Fibroblast of skin of scalp (primary cell): Measurements from ENCODE around the gene CRISPLD2.
"Not testable (repeated sequence)": the region's sequence is repeated elsewhere in the genome, so short reads cannot be mapped to it uniquely, and the experiment has no call there.

Experiments used
- DNase-seq: peaks from one replicate; pipeline ENCODE4 v3.0.0-alpha.2; 2013

Gene CRISPLD2

DNA sequence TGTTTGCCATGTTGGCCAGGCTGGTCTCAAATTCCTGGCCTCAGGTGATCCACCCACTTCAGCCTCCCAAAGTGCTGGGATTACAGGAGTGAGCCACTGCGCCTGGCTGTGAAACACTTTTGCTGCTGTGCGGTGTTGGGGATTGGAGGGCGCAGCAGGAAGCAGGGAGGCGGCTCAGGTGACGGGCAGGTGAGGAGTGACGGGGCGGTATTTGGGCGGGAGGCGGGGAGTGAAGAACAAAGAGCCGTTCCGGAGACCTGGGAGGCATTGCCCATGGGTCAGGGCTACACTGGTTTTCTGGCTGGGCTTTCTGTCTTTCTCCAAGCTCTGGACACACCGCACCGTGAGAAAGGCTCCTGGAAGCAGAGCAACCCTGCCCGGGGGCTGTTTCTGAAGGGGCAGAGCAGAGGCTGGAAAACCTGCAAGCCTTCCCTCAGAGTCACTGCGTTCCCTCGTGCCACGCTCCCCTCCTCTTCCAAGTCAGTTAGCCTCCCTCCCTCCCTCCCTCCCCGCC, 22.1 kb downstream of the CRISPLD2 start:
- DNase-seq: no peak

DNA sequence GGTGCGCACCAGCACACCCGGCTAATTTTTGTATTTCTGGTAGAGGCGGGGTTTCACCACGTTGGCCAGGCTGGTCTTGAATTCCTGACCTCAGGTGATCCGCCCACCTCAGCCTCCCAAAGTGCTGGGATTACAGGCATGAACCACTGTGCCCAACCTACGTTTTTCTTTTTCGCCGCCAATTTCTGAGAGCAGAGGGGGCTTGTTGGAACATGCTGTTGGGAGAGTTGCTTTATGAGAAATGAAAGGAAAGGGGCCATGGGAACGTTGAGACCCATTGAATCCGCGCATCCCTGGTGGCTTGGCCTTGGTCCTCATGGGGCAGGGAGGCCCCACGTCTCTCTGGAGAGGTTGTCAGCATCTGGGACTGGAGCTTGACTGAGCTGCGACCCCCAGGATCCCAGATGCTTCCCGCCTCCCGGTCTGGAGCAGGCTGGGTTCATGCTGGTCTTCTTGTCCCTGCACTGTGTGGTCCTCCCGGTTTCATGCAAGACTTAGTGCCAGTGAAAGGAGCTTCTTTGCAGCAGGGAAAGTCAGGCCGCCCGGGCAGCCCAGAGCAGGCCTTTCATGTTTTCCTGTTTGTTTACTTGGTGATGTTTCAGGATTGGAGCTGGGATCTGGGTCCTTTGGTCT, 22.8 kb downstream of the CRISPLD2 start:
- no peak for DNase-seq

DNA sequence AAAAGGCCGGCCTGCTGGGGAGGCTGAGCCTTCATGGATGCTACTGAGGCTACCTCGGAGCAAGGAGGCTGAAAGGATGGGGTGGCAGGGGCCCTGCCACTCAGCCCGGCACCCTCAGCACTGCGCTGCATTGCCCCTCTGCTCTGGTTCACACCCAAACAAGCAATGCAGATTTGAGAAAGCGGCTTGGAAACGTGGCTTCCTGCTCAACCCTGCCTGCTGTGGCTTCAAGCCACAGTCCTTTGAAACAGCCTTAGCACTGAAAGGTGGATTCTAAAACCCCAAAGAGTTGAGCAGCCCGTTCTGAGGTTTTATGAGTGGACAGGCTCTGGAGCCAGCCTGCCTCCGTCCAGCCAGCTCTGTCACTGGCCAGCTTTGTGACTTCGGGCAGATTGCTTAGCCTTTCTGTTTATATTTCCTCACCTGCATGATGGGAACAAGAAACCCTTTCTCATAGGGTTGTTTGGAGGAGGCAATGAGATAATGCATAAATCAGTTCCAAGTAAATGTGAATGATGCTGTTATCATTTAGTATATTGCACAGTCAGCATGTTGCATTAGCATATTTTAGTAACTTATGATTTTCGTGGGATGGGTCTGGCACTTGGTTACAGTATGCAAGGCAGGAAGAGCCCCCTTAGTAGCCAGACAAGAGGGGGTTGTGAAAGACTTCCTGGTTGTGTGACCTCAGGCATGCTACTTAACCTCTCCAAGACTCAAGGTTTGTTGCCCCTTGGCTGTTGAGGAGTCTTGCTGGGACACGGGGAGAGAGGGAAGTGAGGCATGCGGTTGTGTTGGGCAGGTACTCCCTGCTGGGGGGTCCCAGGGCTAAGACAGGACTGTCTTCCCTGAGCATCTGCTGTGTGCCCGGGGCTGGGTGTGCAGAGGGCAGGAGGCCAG, 23.6 kb downstream of the CRISPLD2 start:
- DNase-seq: no peak

GRCh38 chr16:84844049-84844350, 24.2 kb downstream of the CRISPLD2 start:
- peak; percentile 31 for DNase-seq

DNA sequence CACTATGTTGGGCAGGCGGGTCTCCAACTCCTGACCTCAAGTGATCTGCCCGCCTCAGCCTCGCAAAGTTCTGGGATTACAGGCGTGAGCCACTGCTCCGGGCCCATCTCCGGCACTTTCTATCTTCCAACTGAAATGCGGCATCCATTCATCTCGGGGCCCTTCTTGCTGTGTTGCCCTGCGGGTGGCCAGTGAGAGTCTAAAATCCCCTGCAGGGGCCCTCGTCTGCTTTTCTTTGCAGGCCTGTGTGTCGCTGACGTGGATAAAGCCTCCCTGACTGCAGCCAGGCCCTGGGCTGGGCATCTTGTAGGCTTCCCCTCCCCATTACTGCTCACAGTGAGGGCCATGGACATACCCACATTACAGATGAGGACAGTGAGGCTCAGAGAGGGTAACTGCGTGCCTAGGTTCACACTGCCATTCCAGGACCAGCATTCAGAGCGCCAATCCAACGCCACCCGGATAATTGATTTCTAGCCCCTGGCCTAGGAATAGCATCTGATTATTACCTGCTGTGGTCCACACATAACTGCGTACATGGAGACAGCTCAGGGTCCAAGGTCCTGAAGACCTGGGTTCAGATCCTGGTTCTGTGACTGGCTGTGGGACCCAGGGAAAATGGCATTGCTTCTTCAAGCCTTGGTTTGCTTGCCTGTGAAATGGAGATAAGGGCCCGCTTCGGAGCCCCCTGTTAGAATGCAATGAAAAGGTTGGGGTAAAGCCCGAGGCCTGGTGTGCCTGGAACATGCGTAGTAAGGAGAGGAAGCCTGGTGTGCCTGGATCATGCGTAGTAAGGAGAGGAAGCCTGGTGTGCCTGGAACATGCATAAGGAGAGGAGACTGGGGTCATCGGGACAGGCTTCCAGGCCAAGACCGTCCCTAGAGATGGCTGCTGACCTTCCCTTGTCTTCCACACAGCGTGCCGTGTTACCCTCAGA, 25.0 kb downstream of the CRISPLD2 start:
- no peak for DNase-seq

DNA sequence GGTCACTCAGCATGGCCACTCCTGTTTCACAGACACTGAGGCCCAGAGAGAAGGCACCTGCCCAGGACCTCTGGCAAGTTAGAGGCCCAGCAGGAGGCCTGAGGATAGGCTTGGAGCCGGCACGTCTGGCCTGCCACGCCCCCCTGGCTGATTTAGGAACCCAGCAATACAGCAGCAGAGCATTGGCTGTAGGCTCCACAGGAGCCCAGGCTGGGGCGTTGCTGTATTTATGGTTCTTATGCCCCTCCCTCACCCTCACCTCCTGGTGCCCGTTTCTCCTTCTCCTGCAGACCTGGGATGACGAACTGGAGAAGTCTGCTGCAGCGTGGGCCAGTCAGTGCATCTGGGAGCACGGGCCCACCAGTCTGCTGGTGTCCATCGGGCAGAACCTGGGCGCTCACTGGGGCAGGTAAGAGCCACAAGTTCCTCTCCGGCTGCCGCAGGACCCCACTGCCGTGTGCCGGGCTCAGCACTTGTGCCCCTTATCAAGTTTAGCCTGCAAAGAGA, 25.8 kb downstream of the CRISPLD2 start:
- no peak for DNase-seq

DNA sequence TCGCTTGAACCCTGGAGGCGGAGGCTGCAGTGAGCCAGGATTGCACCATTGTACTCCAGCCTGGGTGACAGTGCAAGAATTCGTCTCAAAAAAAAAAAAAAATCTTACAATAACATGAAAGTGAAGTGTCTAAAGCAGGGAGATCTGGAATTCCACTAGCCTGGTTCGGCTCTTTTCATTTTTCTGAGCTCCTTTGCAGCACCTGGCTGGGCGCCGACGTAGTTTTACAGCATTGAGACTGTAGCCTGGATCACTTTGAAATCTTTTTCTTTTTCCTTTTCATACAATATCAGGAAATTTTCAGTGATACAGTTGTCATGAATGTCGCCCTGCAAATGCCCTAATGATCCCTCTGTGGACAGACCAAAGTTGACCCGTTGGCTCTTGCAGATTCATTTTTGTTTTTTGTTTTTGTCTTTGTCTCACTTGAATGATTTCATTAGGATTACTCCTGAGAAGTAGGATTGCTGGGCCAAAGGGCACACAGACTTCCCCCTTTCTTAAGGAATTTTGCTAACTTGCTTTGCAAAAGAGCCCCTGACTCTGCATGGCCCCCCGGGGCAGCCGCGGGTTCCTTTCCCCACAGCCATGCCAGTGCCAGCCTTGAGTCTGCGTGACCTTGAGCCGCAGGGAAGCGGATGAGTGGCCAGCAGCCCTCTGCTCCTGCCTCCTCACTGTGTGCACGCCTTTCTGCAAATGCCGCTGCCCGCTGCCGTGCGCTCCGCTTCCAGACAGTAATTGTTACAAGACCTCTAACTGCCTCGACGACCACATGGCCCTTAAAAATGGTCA, 28.0 kb downstream of the CRISPLD2 start:
- no peak for DNase-seq

GRCh38 chr16:84848986-84849634, 29.3 kb downstream of the CRISPLD2 start:
- DNase-seq: no peak

DNA sequence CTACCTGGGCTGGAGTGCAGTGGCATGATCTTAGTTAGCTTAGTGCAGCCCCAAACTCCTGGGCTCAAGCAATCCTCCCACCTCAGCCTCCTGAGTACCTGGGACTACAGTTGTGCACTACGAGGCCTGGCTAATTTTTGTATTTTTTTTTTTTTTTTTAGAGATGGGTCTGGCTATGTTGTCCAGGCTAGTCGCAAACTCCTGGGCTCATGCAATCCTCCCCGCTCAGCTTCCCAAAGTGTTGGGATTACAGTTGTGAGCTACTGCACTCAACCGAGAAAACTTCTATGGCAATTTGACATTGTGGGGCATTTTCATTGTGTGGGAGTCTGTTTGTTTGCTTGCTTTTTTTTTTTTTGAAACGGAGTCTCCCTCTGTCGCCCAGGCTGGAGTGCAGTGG, 30.0 kb downstream of the CRISPLD2 start:
- no peak for DNase-seq

- no peak for DNase-seq
Observed at GRCh38 chr16:84850714-84851113, 30.9 kb downstream of the CRISPLD2 start.

- peak; percentile 83 for DNase-seq
Observed at GRCh38 chr16:84851192-84852127, 31.7 kb downstream of the CRISPLD2 start.

- no peak for DNase-seq
Observed at GRCh38 chr16:84853534-84853933, 33.7 kb downstream of the CRISPLD2 start.

GRCh38 chr16:84854759-84855158, 35.0 kb downstream of the CRISPLD2 start:
- DNase-seq: peak; percentile 50

- DNase-seq: not testable (repeated sequence)
Observed at GRCh38 chr16:84855435-84856202, 35.8 kb downstream of the CRISPLD2 start.

- DNase-seq: not testable (repeated sequence)
Observed at GRCh38 chr16:84856203-84856581, 36.4 kb downstream of the CRISPLD2 start.

GRCh38 chr16:84856811-84857210, 37.0 kb downstream of the CRISPLD2 start:
- DNase-seq: not testable (repeated sequence)

- DNase-seq: no peak
Observed at GRCh38 chr16:84859681-84860080, 39.9 kb downstream of the CRISPLD2 start.

- DNase-seq: no peak
Observed at GRCh38 chr16:84860383-84860782, 40.6 kb downstream of the CRISPLD2 start.

DNA sequence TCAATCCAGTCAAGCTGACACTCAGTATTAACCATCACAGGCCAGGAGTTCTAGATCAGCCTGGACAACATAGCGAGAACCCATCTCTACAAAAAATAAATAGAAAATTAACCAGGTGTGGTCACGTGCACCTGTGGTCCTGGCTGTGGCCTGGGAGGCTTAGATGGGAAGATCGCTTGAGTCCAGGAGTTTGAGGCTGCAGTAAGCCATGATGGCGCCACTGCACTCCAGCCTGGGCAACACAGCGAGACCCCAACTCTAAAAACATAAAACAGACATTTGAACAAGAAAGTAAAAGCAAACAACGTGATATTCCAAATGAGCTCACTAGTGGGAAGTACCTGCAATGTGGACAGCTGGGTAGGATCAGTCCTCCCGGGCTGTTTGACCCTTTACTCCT, 41.9 kb downstream of the CRISPLD2 start:
- no peak for DNase-seq
